GM23248 (cell line): ENCODE results near the gene PRKACB.

ENCODE experiments used
- EZH2 ChIP-seq: fragments of 200-600 bp; sonication (generic); IDR thresholded peaks from 2 replicates; pipeline ENCODE4 v1.6.1; 2018; ENCODE audit warnings: antibody characterized with exemption, mild to moderate bottlenecking; ENCODE audit not compliant: insufficient read depth, poor library complexity, severe bottlenecking
- EZH2phosphoT487 ChIP-seq: fragments of 200-600 bp; sonication (generic); IDR thresholded peaks from 2 replicates; pipeline ENCODE4 v1.6.1; 2018; ENCODE audit warnings: antibody characterized with exemption, moderate library complexity, mild to moderate bottlenecking, low read depth; ENCODE audit not compliant: insufficient read depth

- TF ChIP-seq EZH2 (no peak), EZH2phosphoT487 (no peak)
Observed at GRCh38 chr1:84250668-84251067, 106.6 kb downstream of the PRKACB start.
